M059J (cell line): ENCODE data around the gene CXADR. TPM values are rescaled to one million over a fixed set of nuclear protein-coding genes. Genes with fewer than 3 reads are reported as not detected.

ENCODE experiments used
- DNase-seq: peaks from one replicate; pipeline ENCODE4 v3.0.0-alpha.2; 2012; ENCODE audit warnings: low read depth
- total RNA-seq: library from RNA; depleted of rRNA; stranded (reverse); fragments of >200 nt; shearing (Covaris generic); gene quantifications from 2 replicates; pipeline ENCODE4 v1.2.3, GENCODE V29; 2014; rRNA removed

Gene CXADR
- total RNA-seq, 1 experiment from 2014 or later, result 24.1 TPM

- no peak for DNase-seq
Measured at GRCh38 chr21:17597680-17598079, 84.8 kb downstream of the CXADR start.

- no peak for DNase-seq
Measured at GRCh38 chr21:17598437-17598836, 85.6 kb downstream of the CXADR start.

- peak; percentile 79 for DNase-seq
Measured at GRCh38 chr21:17602874-17603273, 90.0 kb downstream of the CXADR start.

GRCh38 chr21:17607684-17608083, 94.8 kb downstream of the CXADR start:
- no peak for DNase-seq

GRCh38 chr21:17609681-17610080, 96.8 kb downstream of the CXADR start:
- no peak for DNase-seq

GRCh38 chr21:17610911-17611310, 98.1 kb downstream of the CXADR start:
- DNase-seq, result peak; percentile 9

- peak; percentile 92 for DNase-seq
Measured at GRCh38 chr21:17611414-17612022, 98.7 kb downstream of the CXADR start.

GRCh38 chr21:17612023-17612564, 99.3 kb downstream of the CXADR start:
- DNase-seq, result peak; percentile 60

GRCh38 chr21:17612565-17613241, 99.9 kb downstream of the CXADR start, which contains the start of gene BTG3:
TSS of gene BTG3 (minus strand) at chr21:17612901. CDS start at chr21:17609144, 3,757 bp downstream.
- DNase-seq, result peak; percentile 80

- peak; percentile 42 for DNase-seq
Measured at GRCh38 chr21:17613242-17613676, 100.4 kb downstream of the CXADR start.

GRCh38 chr21:17616831-17617230, 104.0 kb downstream of the CXADR start:
- DNase-seq, result no peak

GRCh38 chr21:17622018-17622417, 109.2 kb downstream of the CXADR start:
- DNase-seq, result no peak

GRCh38 chr21:17631195-17631594, 118.4 kb downstream of the CXADR start:
- DNase-seq, result no peak

- DNase-seq, result no peak
Measured at GRCh38 chr21:17636711-17637110, 123.9 kb downstream of the CXADR start.

- DNase-seq, result no peak
Measured at GRCh38 chr21:17640821-17641220, 128.0 kb downstream of the CXADR start.

Other genes starting within 250 kb of the CXADR start
- gene BTG3, start 99.9 kb downstream of the CXADR start, total RNA-seq, result 99.2 and 135 TPM in 2 replicates